Keratinocyte (primary cell): ENCODE results near the gene TENM4.

Experiments
- EZH2 ChIP-seq: IDR thresholded peaks from one replicate; pipeline ENCODE4 v1.6.1; 2012; ENCODE audit warnings: inconsistent platforms, mild to moderate bottlenecking, low read length, moderate library complexity
- TF ChIP-seq, protein P1 (sequence below), 3 experiments: IDR thresholded peaks in 1 of 3; conservative IDR thresholded peaks in 1 of 3; optimal IDR thresholded peaks in 1 of 3; 2 replicates in 2 of 3; 3 replicates in 1 of 3; pipeline versions ENCODE3 to v1.5.1; 2011; ENCODE audit warnings: low read length in 3 of 3, mild to moderate bottlenecking in 3 of 3, moderate library complexity in 2 of 3, control low read depth in 1 of 3, inconsistent platforms in 1 of 3; ENCODE audit not compliant: insufficient read depth in 2 of 3; ENCODE audit errors: extremely low read depth in 1 of 3

DNA sequence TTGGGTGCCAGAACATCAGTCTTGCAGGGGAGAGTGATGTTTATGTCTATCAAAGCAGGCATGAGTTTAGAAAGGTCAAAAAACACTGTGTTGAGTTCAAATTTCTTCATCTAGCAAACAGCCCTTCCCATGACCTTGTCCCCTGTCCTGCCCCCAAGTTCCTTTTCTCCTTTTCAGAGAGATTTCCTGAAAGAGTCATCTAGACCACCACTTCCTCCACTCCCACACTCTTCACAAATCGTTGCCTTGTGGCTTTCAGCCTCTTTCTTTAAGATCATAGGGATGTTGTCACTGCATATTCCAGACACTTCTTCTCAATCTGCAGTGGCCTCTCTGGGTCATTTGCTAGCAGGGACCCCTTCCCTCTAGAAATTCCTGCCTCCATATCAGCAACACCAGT, 290.5 kb downstream of the TENM4 start:
- TF ChIP-seq, protein P1, sequence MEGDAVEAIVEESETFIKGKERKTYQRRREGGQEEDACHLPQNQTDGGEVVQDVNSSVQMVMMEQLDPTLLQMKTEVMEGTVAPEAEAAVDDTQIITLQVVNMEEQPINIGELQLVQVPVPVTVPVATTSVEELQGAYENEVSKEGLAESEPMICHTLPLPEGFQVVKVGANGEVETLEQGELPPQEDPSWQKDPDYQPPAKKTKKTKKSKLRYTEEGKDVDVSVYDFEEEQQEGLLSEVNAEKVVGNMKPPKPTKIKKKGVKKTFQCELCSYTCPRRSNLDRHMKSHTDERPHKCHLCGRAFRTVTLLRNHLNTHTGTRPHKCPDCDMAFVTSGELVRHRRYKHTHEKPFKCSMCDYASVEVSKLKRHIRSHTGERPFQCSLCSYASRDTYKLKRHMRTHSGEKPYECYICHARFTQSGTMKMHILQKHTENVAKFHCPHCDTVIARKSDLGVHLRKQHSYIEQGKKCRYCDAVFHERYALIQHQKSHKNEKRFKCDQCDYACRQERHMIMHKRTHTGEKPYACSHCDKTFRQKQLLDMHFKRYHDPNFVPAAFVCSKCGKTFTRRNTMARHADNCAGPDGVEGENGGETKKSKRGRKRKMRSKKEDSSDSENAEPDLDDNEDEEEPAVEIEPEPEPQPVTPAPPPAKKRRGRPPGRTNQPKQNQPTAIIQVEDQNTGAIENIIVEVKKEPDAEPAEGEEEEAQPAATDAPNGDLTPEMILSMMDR (optimal IDR thresholded peaks at IDR 0.05 in 1 of 3, IDR thresholded peaks at IDR 0.05 in 1 of 3, conservative IDR thresholded peaks at IDR 0.05 in 1 of 3; ENCODE audit: extremely low read depth in 1 of 3, insufficient read depth in 2 of 3, low read length in 3 of 3) = no peak
- no peak for TF ChIP-seq EZH2
